Endothelial cell of umbilical vein (primary cell): ENCODE data around the gene RPL41. TPM values are rescaled to one million over a fixed set of nuclear protein-coding genes. Genes with fewer than 3 reads are reported as not detected.

Source experiments
- BruUV-seq: library from RNA; stranded (reverse); fragments of 400-500 nt; replicated peaks from 2 replicates; lab custom pipeline; 2021; lab: Mats Ljungman, UMichigan
- CTCF ChIA-PET: fragments of 300-600, 350-600 bp; sonication (Branson Sonifier 250); formaldehyde crosslinking; loops from one replicate; lab custom pipeline; 2021; ENCODE audit warnings: antibody characterized with exemption, inconsistent platforms; lab: Charles Lee
- POLR2A ChIA-PET: fragments of 300-600, 350-600 bp; sonication (Branson Sonifier 250); formaldehyde crosslinking; loops from one replicate; lab custom pipeline; 2021; ENCODE audit warnings: antibody characterized with exemption, inconsistent platforms; lab: Charles Lee
- DNase-seq: peaks from one replicate; pipeline ENCODE4 v3.0.0-alpha.2; 2011; ENCODE audit warnings: low read depth, low spot score
- FAIRE-seq: peaks from 2 replicates; lab custom pipeline; 2011; peaks lifted over from hg19 to GRCh38; lab: Jason Lieb, UNC
- H2AFZ ChIP-seq: 2 replicates; pipeline ENCODE4 v1.6.0; 2012; ENCODE audit warnings: low read depth, low read length, control low read depth, inconsistent platforms
- H3K27ac ChIP-seq: 2 replicates; pipeline ENCODE4 v1.5.1; 2011; ENCODE audit warnings: low read depth, mild to moderate bottlenecking, control low read depth, low read length, moderate library complexity; ENCODE audit not compliant: insufficient read depth
- H3K27me3 ChIP-seq, 2 experiments: 2 replicates each; pipeline versions ENCODE4 v1.6.0 to v1.6.1; 2011; ENCODE audit warnings: low read length in 2 of 2, mixed read lengths in 1 of 2; ENCODE audit not compliant: control insufficient read depth in 2 of 2, insufficient read depth in 2 of 2
- H3K36me3 ChIP-seq, 2 experiments: 2 replicates in 1 of 2; 3 replicates in 1 of 2; pipeline ENCODE4 v1.5.1; 2011; ENCODE audit warnings: low read length in 2 of 2, mild to moderate bottlenecking in 1 of 2, moderate library complexity in 1 of 2; ENCODE audit not compliant: control insufficient read depth in 2 of 2, insufficient read depth in 2 of 2; ENCODE audit errors: extremely low read depth in 1 of 2
- H3K4me1 ChIP-seq: 3 replicates; pipeline ENCODE4 v1.5.1; 2011; ENCODE audit warnings: mild to moderate bottlenecking, low read length; ENCODE audit not compliant: control insufficient read depth, insufficient read depth; ENCODE audit errors: extremely low read depth
- H3K4me2 ChIP-seq: 2 replicates; pipeline ENCODE4 v1.6.1; 2011; ENCODE audit warnings: low read length, control low read depth, mixed read lengths; ENCODE audit not compliant: insufficient read depth
- H3K4me3 ChIP-seq, 3 experiments: fragments of 200-600 bp in 1 of 3; sonication (generic), shearing (Covaris generic) in 1 of 3; replicated peaks in 1 of 3; 2 replicates each; pipeline ENCODE4 v1.5.1; 2011 to 2016; ENCODE audit warnings: control low read depth in 3 of 3, low read length in 3 of 3, mild to moderate bottlenecking in 2 of 3, inconsistent platforms in 1 of 3, low read depth in 1 of 3, moderate library complexity in 1 of 3; ENCODE audit not compliant: insufficient read depth in 1 of 3
- H3K79me2 ChIP-seq: 2 replicates; pipeline ENCODE4 v1.6.0; 2012; ENCODE audit warnings: low read length, inconsistent platforms; ENCODE audit not compliant: control insufficient read depth, insufficient read depth
- H3K9ac ChIP-seq: replicated peaks from 2 replicates; pipeline ENCODE3; 2011; ENCODE audit warnings: low read length, control low read depth; ENCODE audit not compliant: insufficient read depth; ENCODE audit errors: extremely low read depth
- H3K9me1 ChIP-seq: replicated peaks from 3 replicates; pipeline ENCODE4 v1.6.0; 2011; ENCODE audit warnings: mild to moderate bottlenecking, low read length; ENCODE audit not compliant: control insufficient read depth, insufficient read depth; ENCODE audit errors: extremely low read depth
- H3K9me3 ChIP-seq: replicated peaks from 2 replicates; pipeline ENCODE4 v1.5.1; 2012; ENCODE audit warnings: low read length, inconsistent platforms; ENCODE audit not compliant: control insufficient read depth, insufficient read depth
- H4K20me1 ChIP-seq: replicated peaks from 2 replicates; pipeline ENCODE3; 2011; ENCODE audit warnings: mild to moderate bottlenecking, low read length; ENCODE audit not compliant: control insufficient read depth, insufficient read depth; ENCODE audit errors: extremely low read depth
- CTCF ChIP-seq, 2 donors: IDR thresholded peaks; 1 replicate in 1 of 2; 2 replicates in 1 of 2; pipeline ENCODE4 v1.5.1; 2011; ENCODE audit warnings: low read length in 2 of 2, mild to moderate bottlenecking in 2 of 2, moderate library complexity in 2 of 2, control low read depth in 1 of 2, inconsistent platforms in 1 of 2, low read depth in 1 of 2; ENCODE audit not compliant: insufficient read depth in 1 of 2; ENCODE audit errors: extremely low read depth in 1 of 2
- EZH2 ChIP-seq: IDR thresholded peaks from 2 replicates; pipeline ENCODE4 v1.6.1; 2012; ENCODE audit warnings: borderline replicate concordance, low read depth, mild to moderate bottlenecking, moderate library complexity, low read length, inconsistent platforms; ENCODE audit not compliant: severe bottlenecking
- FOS ChIP-seq: IDR thresholded peaks from 2 replicates; pipeline ENCODE4 v1.6.1; 2011; ENCODE audit warnings: mild to moderate bottlenecking, low read length, moderate library complexity, borderline replicate concordance; ENCODE audit not compliant: insufficient read depth
- GATA2 ChIP-seq: IDR thresholded peaks from 2 replicates; pipeline ENCODE4 v1.7.0; 2011; ENCODE audit warnings: low read depth, mild to moderate bottlenecking, moderate library complexity, mixed read lengths, low read length; ENCODE audit not compliant: insufficient read length, insufficient read depth
- JUN ChIP-seq: IDR thresholded peaks from 2 replicates; pipeline ENCODE4 v1.6.1; 2011; ENCODE audit warnings: borderline replicate concordance, low read depth; ENCODE audit not compliant: insufficient read length, insufficient read depth
- MAX ChIP-seq: IDR thresholded peaks from 2 replicates; pipeline ENCODE4 v1.6.1; 2011; ENCODE audit not compliant: insufficient read depth, insufficient read length
- MYC ChIP-seq: IDR thresholded peaks from one replicate; pipeline ENCODE4 v1.6.1; 2011; ENCODE audit warnings: mild to moderate bottlenecking, low read depth, low read length
- POLR2A ChIP-seq: IDR thresholded peaks from 2 replicates; pipeline ENCODE4 v1.6.1; 2012; ENCODE audit warnings: low read depth, mild to moderate bottlenecking, control low read depth, low read length
- POLR2AphosphoS5 ChIP-seq: IDR thresholded peaks from 2 replicates; pipeline ENCODE4 v1.6.1; 2012; ENCODE audit warnings: low read depth, mild to moderate bottlenecking, control low read depth, low read length, moderate library complexity; ENCODE audit not compliant: insufficient read depth
- dilution Hi-C: fragments of 300-500 bp; cut with MboI; formaldehyde crosslinking; loops from one replicate; pipeline ENCODE4 v1.15.0; 2019; ENCODE audit warnings: low sequenced_read_pairs; ENCODE audit not compliant: extremely low pct_ligation_motif_present
- intact Hi-C: fragments of 100-400 bp; cut with micrococcal nuclease; formaldehyde crosslinking; loops from one replicate; pipeline ENCODE4 v1.10.0; 2022
- polyA plus RNA-seq, 4 experiments: library from polyadenylated mRNA; depleted of rRNA in 3 of 4; stranded (reverse) in 3 of 4; unstranded in 1 of 4; fragments of >200 nt; gene quantifications; 2 replicates each; pipeline versions ENCODE4 v1.2.1 to v1.2.3, GENCODE V29; 2011 to 2012; ENCODE audit warnings: missing spikeins in 1 of 4
- total RNA-seq: library from RNA; stranded (reverse); gene quantifications from 2 replicates; pipeline ENCODE4 v1.2.3, GENCODE V29; 2021

Gene RPL41
- total and polyA plus RNA-seq, 2 donors (not counting 3 experiments of a cell fraction or from before 2014, with no cell fraction given): 3,212 to 9,990 TPM

DNA sequence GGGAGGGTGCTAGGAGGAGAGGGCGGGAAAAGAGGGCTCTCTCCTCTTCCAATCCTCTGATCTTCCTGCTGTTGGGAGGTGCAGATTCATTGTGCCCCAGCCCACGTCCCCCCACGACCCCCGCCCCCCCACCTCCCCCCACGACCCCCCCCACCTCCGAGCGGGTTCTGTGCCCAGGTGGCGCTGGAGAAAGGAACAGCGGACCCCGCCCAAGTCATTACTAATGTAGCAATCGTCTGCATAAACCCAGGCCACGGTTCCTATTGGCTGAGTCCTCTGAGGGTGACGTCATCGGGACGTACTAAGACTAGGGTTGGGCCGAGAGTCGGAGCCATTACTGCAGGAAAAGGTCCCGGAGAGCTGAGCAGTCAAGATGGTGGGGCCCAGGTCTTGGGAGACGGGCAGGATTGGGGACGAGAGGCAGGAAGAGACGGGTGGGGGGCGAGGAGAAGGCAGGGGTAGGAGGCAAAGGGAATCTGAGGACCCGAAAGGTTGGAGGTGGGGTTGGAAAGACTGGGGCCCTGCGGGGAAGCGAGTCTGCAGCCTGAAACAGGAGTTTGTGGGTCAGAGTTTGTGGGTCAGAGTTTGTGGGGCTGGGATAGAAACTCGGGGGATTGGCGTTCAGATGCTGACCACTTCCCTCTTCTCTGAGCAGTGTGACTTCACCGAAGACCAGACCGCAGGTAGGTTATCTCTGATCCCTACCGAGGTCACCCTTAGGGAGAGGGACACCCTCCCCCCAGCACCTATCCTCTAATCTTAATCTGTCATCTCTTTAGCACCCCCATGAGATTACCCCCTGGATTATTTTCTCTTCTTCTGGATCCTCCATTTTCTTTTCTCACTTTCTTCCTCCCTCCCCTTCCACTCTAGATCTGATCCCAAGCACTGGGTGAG is 41.8 kb downstream of the RPL41 start, which contains the start of gene MYL6:
TSS of gene MYL6 (plus strand) at position 331 of the 897 bp plus-strand sequence. CDS start at position 374, 43 bp downstream.
- H3K9me1 ChIP-seq: no peaks in the 10 kb centered on the region
- no peaks in the 10 kb centered on the region for H4K20me1 ChIP-seq
- peak within 1 kb of the TSS; percentile 87 for H3K27ac ChIP-seq
- peak within 1 kb of the TSS; percentile 96 for H3K4me2 ChIP-seq
- TF ChIP-seq JUN (peak; percentile 98), FOS (peak; percentile 45), MAX (no peak), GATA2 (peak; percentile 20), MYC (no peak), EZH2 (no peak), CTCF (IDR thresholded peaks at IDR 0.05; ENCODE audit: extremely low read depth in 1 of 2, insufficient read depth in 1 of 2, low read depth in 1 of 2, low read length in 2 of 2) (no peak), POLR2AphosphoS5 (peak; percentile 100), POLR2A (peak; percentile 99)
- dilution Hi-C loops (no loop called here), intact Hi-C loops (no loop called here)
- peak within 1 kb of the TSS; percentile 96 for H3K9ac ChIP-seq
- ChIA-PET POLR2A (interaction anchor here (0.6 to 2.2 kb wide), 8 partner anchors 11 to 217 kb away, joined by 3 to 38 read pairs (median 4); partner anchors contain the start of genes ESYT1, SUOX and ZC3H10), CTCF (interaction anchor here (1.0 to 2.1 kb wide), 4 partner anchors 14 to 39 kb away, joined by 3 to 17 read pairs (median 9); partner anchors contain the start of genes ESYT1 and SMARCC2)
- no peaks in the 10 kb centered on the region for H3K9me3 ChIP-seq
- H3K4me3 ChIP-seq: peak within 1 kb of the TSS; percentile 78 to 98 (median 91)
- H3K27me3 ChIP-seq: no peaks in the 10 kb centered on the region
- no TSS peak for BruUV-seq
- peaks cover 18 to 31% of the 10 kb centered on the region in 2 experiments for H3K36me3 ChIP-seq
- peak; percentile 99 for FAIRE-seq
- H2AFZ ChIP-seq: peak within 1 kb of the TSS; percentile 18
- DNase-seq: peak; percentile 96
- H3K4me1 ChIP-seq: peaks cover 25% of the 10 kb centered on the region
- peaks cover 35% of the 10 kb centered on the region for H3K79me2 ChIP-seq
